Measurements from ENCODE around the gene RNF11. TPM values are rescaled to one million over a fixed set of nuclear protein-coding genes. Genes with fewer than 3 reads are reported as not detected.

The RNF11 gene
- total RNA-seq, 4 donors from 2014 or later, result 36.9 to 110 (median 75.6) TPM

GRCh38 chr1:51210676-51211075 lies 25.4 kb upstream of the RNF11 start:
- Histone ChIP-seq H3K36me3 (no peaks in the 10 kb centered on the region), H3K4me1 (no peaks in the 10 kb centered on the region), H3K9me3 (no peaks in the 10 kb centered on the region), H3K27me3 (no peaks in the 10 kb centered on the region), H3K27ac (no peak overlapping the region), H3K4me3 (no peak overlapping the region)
- no peak for DNase-seq
- TF ChIP-seq CTCF (IDR thresholded peaks at IDR 0.05), result no peak
- TF ChIP-seq POLR2A (IDR thresholded peaks at IDR 0.05), result no peak
- intact Hi-C loops (cut with DNase I; ENCODE audit: low total_unique reads), result no loop called here

GRCh38 chr1:51214615-51215131 lies 21.4 kb upstream of the RNF11 start:
- peak in 1 of 2 donors; percentile 43 for DNase-seq
- no peak for TF ChIP-seq CTCF (IDR thresholded peaks at IDR 0.05)
- TF ChIP-seq POLR2A (IDR thresholded peaks at IDR 0.05), result no peak
- Histone ChIP-seq H3K36me3 (no peaks in the 10 kb centered on the region), H3K27me3 (no peaks in the 10 kb centered on the region), H3K27ac (no peak overlapping the region), H3K4me3 (no peak overlapping the region), H3K4me1 (no peaks in the 10 kb centered on the region), H3K9me3 (no peaks in the 10 kb centered on the region)
- intact Hi-C loops (cut with DNase I; ENCODE audit: low total_unique reads), result no loop called here

- TF ChIP-seq CTCF (IDR thresholded peaks at IDR 0.05) (no peak), POLR2A (IDR thresholded peaks at IDR 0.05) (no peak)
- Histone ChIP-seq H3K9me3 (no peaks in the 10 kb centered on the region), H3K27me3 (no peaks in the 10 kb centered on the region), H3K27ac (no peak overlapping the region), H3K36me3 (no peaks in the 10 kb centered on the region), H3K4me1 (no peaks in the 10 kb centered on the region), H3K4me3 (no peak overlapping the region)
- intact Hi-C loops (cut with DNase I; ENCODE audit: low total_unique reads), result no loop called here
- DNase-seq, result no peak
These were observed 20.9 kb upstream of the RNF11 start for GRCh38 chr1:51215169-51215568.

- no peak for DNase-seq
- Histone ChIP-seq H3K4me1 (no peaks in the 10 kb centered on the region), H3K27ac (no peak overlapping the region), H3K4me3 (no peak overlapping the region), H3K27me3 (no peaks in the 10 kb centered on the region), H3K36me3 (no peaks in the 10 kb centered on the region), H3K9me3 (no peaks in the 10 kb centered on the region)
- intact Hi-C loops (cut with DNase I; ENCODE audit: low total_unique reads), result no loop called here
- TF ChIP-seq CTCF (IDR thresholded peaks at IDR 0.05), result no peak
- TF ChIP-seq POLR2A (IDR thresholded peaks at IDR 0.05), result no peak
These were observed 19.4 kb upstream of the RNF11 start for GRCh38 chr1:51216631-51217030.

GRCh38 chr1:51217101-51217500 lies 19.0 kb upstream of the RNF11 start:
- no peak overlapping the region for H3K4me3 ChIP-seq
- no peak overlapping the region for H3K27ac ChIP-seq
- H3K36me3 ChIP-seq, result no peaks in the 10 kb centered on the region
- TF ChIP-seq CTCF (IDR thresholded peaks at IDR 0.05), result no peak
- no peak for TF ChIP-seq POLR2A (IDR thresholded peaks at IDR 0.05)
- H3K27me3 ChIP-seq, result no peaks in the 10 kb centered on the region
- no peak for DNase-seq
- intact Hi-C loops (cut with DNase I; ENCODE audit: low total_unique reads), result no loop called here
- H3K4me1 ChIP-seq, result no peaks in the 10 kb centered on the region
- no peaks in the 10 kb centered on the region for H3K9me3 ChIP-seq

Measured in uterus (tissue), 4 donors.